Adrenal gland (tissue), 5 donors: ENCODE results near the gene WLS.

Source experiments
- POLR2A ChIP-seq, 2 donors: fragments of 450-650 bp; IDR thresholded peaks; one replicate each; pipeline ENCODE4 v1.6.1; 2017; ENCODE audit warnings: antibody characterized with exemption in 2 of 2, mild to moderate bottlenecking in 2 of 2, moderate library complexity in 1 of 2
- TF ChIP-seq, protein P1 (sequence below), 6 experiments: fragments of 450-650 bp in 4 of 6; fragments of 200-600 bp in 2 of 6; sonication (generic) in 1 of 6; IDR thresholded peaks; 1 replicate in 5 of 6; 2 replicates in 1 of 6; pipeline versions ENCODE4 v1.5.1 to v1.8.0; 2016 to 2021; ENCODE audit warnings: antibody characterized with exemption in 6 of 6, mild to moderate bottlenecking in 2 of 6, moderate library complexity in 1 of 6
- donor health status: DM: no; HTN: no; CAD: no.

DNA sequence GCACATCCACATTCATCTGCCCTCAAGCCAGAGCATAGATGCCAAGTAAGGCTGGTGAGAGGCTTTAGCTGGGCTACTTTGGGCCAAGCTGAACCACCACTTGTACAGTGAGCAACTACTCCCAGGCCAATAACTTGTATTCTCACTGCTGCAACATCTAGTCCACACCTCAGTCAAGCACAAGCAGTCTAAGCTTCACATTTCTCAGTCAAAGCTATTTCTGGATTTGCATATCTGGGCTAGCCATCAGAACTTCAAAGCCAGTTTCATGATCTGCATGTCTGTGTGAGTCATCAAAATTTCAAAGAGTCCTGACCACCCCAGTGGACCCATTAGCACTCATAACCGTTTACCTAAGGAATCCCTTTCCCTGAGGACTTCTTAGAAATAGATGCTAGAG, 104.2 kb downstream of the WLS start:
- no peak for TF ChIP-seq POLR2A (IDR thresholded peaks at IDR 0.05)
- TF ChIP-seq, protein P1, sequence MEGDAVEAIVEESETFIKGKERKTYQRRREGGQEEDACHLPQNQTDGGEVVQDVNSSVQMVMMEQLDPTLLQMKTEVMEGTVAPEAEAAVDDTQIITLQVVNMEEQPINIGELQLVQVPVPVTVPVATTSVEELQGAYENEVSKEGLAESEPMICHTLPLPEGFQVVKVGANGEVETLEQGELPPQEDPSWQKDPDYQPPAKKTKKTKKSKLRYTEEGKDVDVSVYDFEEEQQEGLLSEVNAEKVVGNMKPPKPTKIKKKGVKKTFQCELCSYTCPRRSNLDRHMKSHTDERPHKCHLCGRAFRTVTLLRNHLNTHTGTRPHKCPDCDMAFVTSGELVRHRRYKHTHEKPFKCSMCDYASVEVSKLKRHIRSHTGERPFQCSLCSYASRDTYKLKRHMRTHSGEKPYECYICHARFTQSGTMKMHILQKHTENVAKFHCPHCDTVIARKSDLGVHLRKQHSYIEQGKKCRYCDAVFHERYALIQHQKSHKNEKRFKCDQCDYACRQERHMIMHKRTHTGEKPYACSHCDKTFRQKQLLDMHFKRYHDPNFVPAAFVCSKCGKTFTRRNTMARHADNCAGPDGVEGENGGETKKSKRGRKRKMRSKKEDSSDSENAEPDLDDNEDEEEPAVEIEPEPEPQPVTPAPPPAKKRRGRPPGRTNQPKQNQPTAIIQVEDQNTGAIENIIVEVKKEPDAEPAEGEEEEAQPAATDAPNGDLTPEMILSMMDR (IDR thresholded peaks at IDR 0.05): no peak
